HepG2 (cell line): ENCODE results near the gene GASK1A. TPM values are rescaled to one million over a fixed set of nuclear protein-coding genes. Genes with fewer than 3 reads are reported as not detected.

Experiments
- ATAC-seq: fragments of 200-7000 bp; cut with Tn5 transposase; 3 replicates; pipeline ENCODE4 v1.9.1; 2020; ENCODE audit warnings: mild to moderate bottlenecking, moderate library complexity
- BruUV-seq: library from RNA; stranded (reverse); fragments of 400-500 nt; replicated peaks from 2 replicates; lab custom pipeline; 2021; lab: Mats Ljungman, UMichigan
- CTCF ChIA-PET: fragments of 300-600 bp; formaldehyde crosslinking; extraction: SDS; loops from one replicate; lab custom pipeline; 2021; ENCODE audit warnings: low total read pairs, inconsistent platforms, low intra/inter-chr PET ratio; lab: Yijun Ruan, JAX
- POLR2A ChIA-PET: fragments of 350-600 bp; sonication (Branson Sonifier 250); formaldehyde crosslinking; loops from one replicate; lab custom pipeline; 2020; ENCODE audit warnings: antibody characterized with exemption, inconsistent platforms; lab: Yijun Ruan, JAX
- DNase-seq: peaks from one replicate; pipeline ENCODE4 v3.0.0-alpha.2; 2015; ENCODE audit warnings: low spot score
- FAIRE-seq: peaks from 3 replicates; lab custom pipeline; 2011; peaks lifted over from hg19 to GRCh38; lab: Jason Lieb, UNC
- H2AFZ ChIP-seq: one replicate; pipeline ENCODE4 v1.6.1; 2011; ENCODE audit warnings: low read length, inconsistent platforms
- H3K27ac ChIP-seq: fragments of 300-600 bp; 3 replicates; pipeline ENCODE4 v1.8.0; 2011; ENCODE audit warnings: mixed run types, mild to moderate bottlenecking, mixed read lengths, low read length, inconsistent platforms; ENCODE audit not compliant: insufficient read depth; ENCODE audit errors: extremely low read length
- H3K27me3 ChIP-seq, 2 experiments: fragments of 200-600 bp in 1 of 2; 2 replicates in 1 of 2; 3 replicates in 1 of 2; pipeline versions ENCODE4 v1.6.0 to v1.8.0; 2011; ENCODE audit warnings: low read length in 2 of 2, mild to moderate bottlenecking in 2 of 2, moderate library complexity in 2 of 2, inconsistent platforms in 1 of 2; ENCODE audit not compliant: insufficient read depth in 2 of 2, control insufficient read depth in 1 of 2
- H3K36me3 ChIP-seq, 2 experiments: fragments of 200-600 bp in 1 of 2; replicated peaks in 1 of 2; 2 replicates in 1 of 2; 3 replicates in 1 of 2; pipeline versions ENCODE4 v1.5.1 to v1.8.0; 2011; ENCODE audit warnings: low read length in 2 of 2, inconsistent platforms in 1 of 2; ENCODE audit not compliant: insufficient read depth in 2 of 2, control insufficient read depth in 1 of 2
- H3K4me1 ChIP-seq: 2 replicates; pipeline ENCODE4 v1.5.1; 2012; ENCODE audit warnings: low read length, inconsistent platforms; ENCODE audit not compliant: insufficient read depth
- H3K4me2 ChIP-seq: 2 replicates; pipeline ENCODE4 v1.6.0; 2011; ENCODE audit warnings: low read depth, low read length, inconsistent platforms
- H3K4me3 ChIP-seq, 3 experiments: fragments of 200-600 bp in 1 of 3; sonication (generic), shearing (Covaris generic) in 1 of 3; replicated peaks in 1 of 3; 2 replicates each; pipeline ENCODE4 v1.5.1; 2011 to 2016; ENCODE audit warnings: low read length in 3 of 3, inconsistent platforms in 2 of 3, low read depth in 2 of 3, mild to moderate bottlenecking in 2 of 3, control low read depth in 1 of 3, mixed read lengths in 1 of 3; ENCODE audit not compliant: insufficient read depth in 1 of 3
- H3K79me2 ChIP-seq: one replicate; pipeline ENCODE4 v1.6.1; 2011; ENCODE audit warnings: low read length, inconsistent platforms; ENCODE audit not compliant: insufficient read depth
- H3K9ac ChIP-seq: 2 replicates; pipeline ENCODE4 v1.6.0; 2011; ENCODE audit warnings: mild to moderate bottlenecking, low read depth, low read length, inconsistent platforms; ENCODE audit not compliant: insufficient read depth
- H3K9me3 ChIP-seq: 2 replicates; pipeline ENCODE4 v1.5.1; 2012; ENCODE audit warnings: mild to moderate bottlenecking, low read length
- H4K20me1 ChIP-seq: 2 replicates; pipeline ENCODE4 v1.6.0; 2011; ENCODE audit warnings: inconsistent platforms, mild to moderate bottlenecking, low read length, moderate library complexity; ENCODE audit not compliant: insufficient read depth
- DBP ChIP-seq: sonication (generic); formaldehyde crosslinking; IDR thresholded peaks from 2 replicates; pipeline ENCODE4 v1.4.0; 2020; ENCODE audit warnings: missing genetic modification reagents; ENCODE audit errors: not compliant biosample characterization
- DMTF1 ChIP-seq: sonication (generic); formaldehyde crosslinking; IDR thresholded peaks from 2 replicates; pipeline ENCODE4 v1.4.0; 2020; ENCODE audit warnings: mild to moderate bottlenecking, missing genetic modification reagents
- GFI1 ChIP-seq: sonication (generic); formaldehyde crosslinking; IDR thresholded peaks from 2 replicates; pipeline ENCODE4 v1.5.0; 2020; ENCODE audit warnings: missing genetic modification reagents, mild to moderate bottlenecking, borderline replicate concordance
- HES4 ChIP-seq: sonication (generic); formaldehyde crosslinking; IDR thresholded peaks from 2 replicates; pipeline ENCODE4 v1.9.0; 2021; ENCODE audit warnings: mild to moderate bottlenecking, missing genetic modification reagents, borderline replicate concordance
- KDM1A ChIP-seq: IDR thresholded peaks from 2 replicates; pipeline ENCODE4 v1.6.1; 2016; ENCODE audit warnings: missing compliant biosample characterization
- MBNL3 ChIP-seq: fragments of 250-450 bp; sonication (Bioruptor Pico); conservative IDR thresholded peaks from 2 replicates; pipeline ENCODE4 v1.8.0; 2022; ENCODE audit warnings: mild to moderate bottlenecking, inconsistent platforms
- NRL ChIP-seq: sonication (generic); formaldehyde crosslinking; IDR thresholded peaks from 2 replicates; pipeline ENCODE4 v1.5.0; 2020; ENCODE audit warnings: missing genetic modification reagents, mild to moderate bottlenecking, moderate library complexity, borderline replicate concordance
- RORA ChIP-seq: sonication (generic); formaldehyde crosslinking; IDR thresholded peaks from 2 replicates; pipeline ENCODE4 v1.5.0; 2020; ENCODE audit warnings: mild to moderate bottlenecking, missing genetic modification reagents, moderate library complexity
- ZBTB44 ChIP-seq: sonication (generic); formaldehyde crosslinking; IDR thresholded peaks from 2 replicates; pipeline ENCODE4 v1.4.0; 2020; ENCODE audit warnings: missing genetic modification reagents
- ZFP90 ChIP-seq: sonication (generic); formaldehyde crosslinking; IDR thresholded peaks from 2 replicates; pipeline ENCODE4 v1.8.0; 2022; ENCODE audit warnings: missing genetic modification reagents, mild to moderate bottlenecking, inconsistent platforms, borderline replicate concordance
- ZNF256 ChIP-seq: sonication (generic); formaldehyde crosslinking; conservative IDR thresholded peaks from 2 replicates; pipeline ENCODE4 v1.4.0; 2020; ENCODE audit warnings: missing genetic modification reagents
- ZNF333 ChIP-seq: sonication (generic); formaldehyde crosslinking; IDR thresholded peaks from 2 replicates; pipeline ENCODE4 v1.4.0; 2020; ENCODE audit warnings: mild to moderate bottlenecking, missing genetic modification reagents, borderline replicate concordance
- ZNF703 ChIP-seq: sonication (generic); formaldehyde crosslinking; IDR thresholded peaks from 2 replicates; pipeline ENCODE4 v1.5.1; 2020; ENCODE audit warnings: missing genetic modification reagents, mild to moderate bottlenecking, moderate library complexity, borderline replicate concordance
- ZZZ3 ChIP-seq: sonication (generic); formaldehyde crosslinking; IDR thresholded peaks from 2 replicates; pipeline ENCODE4 v1.4.0; 2020; ENCODE audit warnings: missing genetic modification reagents, mild to moderate bottlenecking, borderline replicate concordance
- WGBS: methylation state at CpG from one replicate; pipeline ENCODE4 v1.1.6; 2017; ENCODE audit warnings: low lambda C conversion rate; 5-methylcytosine and 5-hydroxymethylcytosine counted together
- in situ Hi-C: cut with HindIII; loops from 2 replicates; pipeline ENCODE4 v1.10.0; 2017; ENCODE audit warnings: low pct_unique_long_range_greater_than_20kb; ENCODE audit not compliant: extremely low pct_ligation_motif_present
- intact Hi-C: fragments of 100-400 bp; cut with micrococcal nuclease; formaldehyde crosslinking; loops from one replicate; pipeline ENCODE4 v1.10.0; 2022; ENCODE audit not compliant: unreplicated experiment
- polyA plus RNA-seq, 8 experiments: library from polyadenylated mRNA; depleted of rRNA in 3 of 8; stranded (reverse) in 7 of 8; unstranded in 1 of 8; fragments of >200 nt; fragmentation: Illumina TruSeq in 4 of 8; extraction: Trizol in 4 of 8; gene quantifications; 2 replicates each; pipeline versions ENCODE4 v1.2.1 to v1.2.3, GENCODE V29; 2011 to 2016; ENCODE audit warnings: low read depth in 4 of 8, missing spikeins in 1 of 8, mixed read lengths in 1 of 8; ENCODE audit not compliant: insufficient read depth in 1 of 8
- total RNA-seq, 5 experiments: library from RNA; depleted of rRNA; stranded (reverse); fragments of >200 nt; fragmentation: Illumina TruSeq; extraction: Trizol; gene quantifications; 2 replicates each; pipeline ENCODE4 v1.2.3, GENCODE V29; 2016; ENCODE audit warnings: low read depth in 1 of 5

Gene GASK1A
- total and polyA plus RNA-seq, 2 of the 13 experiments (the other 11 are each of a cell fraction or from before 2014, with no cell fraction given): not detected

GRCh38 chr3:43021186-43021585 is 42.1 kb downstream of the GASK1A start:
- Histone ChIP-seq H3K36me3 (no peaks in the 10 kb centered on the region), H3K27me3 (peaks cover 0 to 46% of the 10 kb centered on the region in 2 experiments; a peak in 4 of 5 replicates), H3K4me1 (no peaks in the 10 kb centered on the region), H3K79me2 (no peaks in the 10 kb centered on the region), H3K9ac (no peak overlapping the region), H4K20me1 (no peaks in the 10 kb centered on the region), H3K9me3 (peaks cover 10% of the 10 kb centered on the region; the same call in 1 of the 2 replicates), H2AFZ (no peak overlapping the region), H3K4me3 (no peak overlapping the region), H3K27ac (no peak overlapping the region), H3K4me2 (no peak overlapping the region)
- ChIA-PET POLR2A (no interaction called here), CTCF (no interaction called here)
- DNase-seq (no peak), FAIRE-seq (no peak), ATAC-seq (no peak)
- 18% methylated on average over 4 of the region's 4 CpGs for WGBS
- BruUV-seq: no TSS peak
- TF ChIP-seq DMTF1 (no peak), DBP (CRISPR knock-in tag) (no peak)
- intact Hi-C loops (no loop called here), in situ Hi-C loops (no loop called here)

- BruUV-seq: no TSS peak
- TF ChIP-seq GFI1 (CRISPR knock-in tag) (no peak), ZFP90 (CRISPR knock-in tag) (no peak), ZNF703 (CRISPR knock-in tag) (no peak), NRL (no peak), ZNF256 (CRISPR knock-in tag) (no peak), ZBTB44 (CRISPR knock-in tag) (no peak), ZZZ3 (CRISPR knock-in tag) (no peak), RORA (no peak), ZNF333 (CRISPR knock-in tag) (no peak), HES4 (CRISPR knock-in tag) (no peak), MBNL3 (CRISPR knock-in tag) (no peak), KDM1A (CRISPR knock-in tag) (no peak)
Observed at GRCh38 chr3:43022121-43022520, 43.0 kb downstream of the GASK1A start.

More at GRCh38 chr3:43022121-43022520, 43.0 kb downstream of the GASK1A start:
- in situ Hi-C loops: no loop called here
- intact Hi-C loops: no loop called here
- 0% methylated on average over 1 of the region's 1 CpG for WGBS
- H3K27ac ChIP-seq: no peak overlapping the region
- CTCF ChIA-PET: no interaction called here
- no peaks in the 10 kb centered on the region for H3K36me3 ChIP-seq
- no peaks in the 10 kb centered on the region for H3K79me2 ChIP-seq
- H3K27me3 ChIP-seq: peaks cover 0 to 46% of the 10 kb centered on the region in 2 experiments; a peak in 4 of 5 replicates
- no peaks in the 10 kb centered on the region for H4K20me1 ChIP-seq
- no peak overlapping the region for H3K9ac ChIP-seq
- H3K4me3 ChIP-seq: no peak overlapping the region
- POLR2A ChIA-PET: no interaction called here
- DNase-seq (no peak), FAIRE-seq (no peak), ATAC-seq (no peak)
- no peak overlapping the region for H2AFZ ChIP-seq
- peaks cover under 1% of the 10 kb centered on the region; the same call in 1 of the 2 replicates for H3K9me3 ChIP-seq
- H3K4me2 ChIP-seq: no peak overlapping the region
- no peaks in the 10 kb centered on the region for H3K4me1 ChIP-seq
